ENCODE measurements around the gene ART1.

The ART1 gene

DNA sequence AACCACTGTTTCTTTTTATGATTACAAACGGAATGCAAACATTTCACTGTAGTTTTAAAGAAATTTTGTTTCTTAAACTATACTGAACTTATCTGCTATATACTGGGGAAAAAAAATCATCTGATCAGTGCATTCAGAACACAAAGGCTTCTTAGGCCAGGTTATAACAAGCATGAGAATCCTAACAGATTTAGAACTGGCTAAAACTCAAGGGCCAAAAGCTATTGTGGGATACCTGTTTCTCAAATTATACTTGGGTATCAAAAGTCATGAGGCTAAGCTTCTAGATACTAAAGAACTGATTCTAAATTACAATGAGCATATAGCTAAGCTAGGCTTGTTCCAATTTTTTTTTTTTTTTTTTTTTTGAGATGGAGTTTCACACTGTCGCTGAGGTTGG lies 56.0 kb downstream of the ART1 start:
- Histone ChIP-seq H3K79me2 (ENCODE audit: insufficient read depth, low read length) (no peaks in the 10 kb centered on the region), H3K4me2 (ENCODE audit: insufficient read depth, low read length) (no peak overlapping the region), H3K9ac (ENCODE audit: low read depth, low read length) (no peak overlapping the region), H3K27me3 (ENCODE audit: insufficient read depth, low read length, poor library complexity) (no peaks in the 10 kb centered on the region), H4K20me1 (ENCODE audit: insufficient read depth, low read length) (no peaks in the 10 kb centered on the region), H3K36me3 (ENCODE audit: insufficient read depth, low read length) (peaks cover 98% of the 10 kb centered on the region), H3K4me3 (ENCODE audit: low read depth in 1 of 2, low read length in 2 of 2) (no peak overlapping the region), H3K27ac (ENCODE audit: low read length) (no peak overlapping the region), H2AFZ (ENCODE audit: low read depth, low read length) (no peak overlapping the region), H3K4me1 (ENCODE audit: insufficient read depth, low read length) (no peaks in the 10 kb centered on the region), H3K9me3 (ENCODE audit: insufficient read depth, low read length, severe bottlenecking) (no peaks in the 10 kb centered on the region)
- DNase-seq (no peak), ATAC-seq (ENCODE audit: insufficient read depth, low read depth) (no peak)
- TF ChIP-seq, protein P1, sequence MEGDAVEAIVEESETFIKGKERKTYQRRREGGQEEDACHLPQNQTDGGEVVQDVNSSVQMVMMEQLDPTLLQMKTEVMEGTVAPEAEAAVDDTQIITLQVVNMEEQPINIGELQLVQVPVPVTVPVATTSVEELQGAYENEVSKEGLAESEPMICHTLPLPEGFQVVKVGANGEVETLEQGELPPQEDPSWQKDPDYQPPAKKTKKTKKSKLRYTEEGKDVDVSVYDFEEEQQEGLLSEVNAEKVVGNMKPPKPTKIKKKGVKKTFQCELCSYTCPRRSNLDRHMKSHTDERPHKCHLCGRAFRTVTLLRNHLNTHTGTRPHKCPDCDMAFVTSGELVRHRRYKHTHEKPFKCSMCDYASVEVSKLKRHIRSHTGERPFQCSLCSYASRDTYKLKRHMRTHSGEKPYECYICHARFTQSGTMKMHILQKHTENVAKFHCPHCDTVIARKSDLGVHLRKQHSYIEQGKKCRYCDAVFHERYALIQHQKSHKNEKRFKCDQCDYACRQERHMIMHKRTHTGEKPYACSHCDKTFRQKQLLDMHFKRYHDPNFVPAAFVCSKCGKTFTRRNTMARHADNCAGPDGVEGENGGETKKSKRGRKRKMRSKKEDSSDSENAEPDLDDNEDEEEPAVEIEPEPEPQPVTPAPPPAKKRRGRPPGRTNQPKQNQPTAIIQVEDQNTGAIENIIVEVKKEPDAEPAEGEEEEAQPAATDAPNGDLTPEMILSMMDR (IDR thresholded peaks at IDR 0.05; ENCODE audit: borderline replicate concordance, extremely low read depth, low read length, poor library complexity, severe bottlenecking), result no peak
- no peak for TF ChIP-seq EZH2 (IDR thresholded peaks at IDR 0.05; ENCODE audit: borderline replicate concordance, low read depth, low read length, severe bottlenecking)

DNA sequence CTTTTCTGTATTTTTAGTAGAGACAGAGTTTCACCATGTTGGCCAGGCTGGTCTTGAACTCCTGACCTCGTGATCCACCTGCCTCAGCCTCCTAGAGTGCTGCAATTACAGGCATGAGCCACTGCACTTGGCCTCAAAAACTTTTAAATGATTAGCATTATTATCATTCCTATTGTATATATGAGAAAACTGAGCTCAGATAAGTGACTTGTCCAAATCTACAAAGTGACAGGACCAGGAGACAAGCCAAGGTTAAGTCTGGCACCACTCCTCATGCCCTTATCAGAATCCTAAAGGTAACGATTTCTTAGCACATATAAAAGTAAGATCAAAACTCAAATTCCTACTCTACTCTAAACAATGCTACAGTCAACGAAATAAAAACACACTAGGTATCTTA lies 58.5 kb downstream of the ART1 start:
- H4K20me1 ChIP-seq (ENCODE audit: insufficient read depth, low read length), result no peaks in the 10 kb centered on the region
- DNase-seq (no peak), ATAC-seq (ENCODE audit: insufficient read depth, low read depth) (no peak)
- H3K4me3 ChIP-seq (ENCODE audit: low read depth in 1 of 2, low read length in 2 of 2), result no peak overlapping the region
- no peak overlapping the region for H3K27ac ChIP-seq (ENCODE audit: low read length)
- TF ChIP-seq, protein P1 (IDR thresholded peaks at IDR 0.05; ENCODE audit: borderline replicate concordance, extremely low read depth, low read length, poor library complexity, severe bottlenecking), result no peak
- H2AFZ ChIP-seq (ENCODE audit: low read depth, low read length), result no peak overlapping the region
- H3K36me3 ChIP-seq (ENCODE audit: insufficient read depth, low read length), result peaks cover 96% of the 10 kb centered on the region
- H3K9me3 ChIP-seq (ENCODE audit: insufficient read depth, low read length, severe bottlenecking), result no peaks in the 10 kb centered on the region
- H3K4me1 ChIP-seq (ENCODE audit: insufficient read depth, low read length), result no peaks in the 10 kb centered on the region
- no peak overlapping the region for H3K9ac ChIP-seq (ENCODE audit: low read depth, low read length)
- no peak overlapping the region for H3K4me2 ChIP-seq (ENCODE audit: insufficient read depth, low read length)
- H3K27me3 ChIP-seq (ENCODE audit: insufficient read depth, low read length, poor library complexity), result no peaks in the 10 kb centered on the region
- no peaks in the 10 kb centered on the region for H3K79me2 ChIP-seq (ENCODE audit: insufficient read depth, low read length)

- Histone ChIP-seq H3K9me3 (ENCODE audit: insufficient read depth, low read length, severe bottlenecking) (no peaks in the 10 kb centered on the region), H4K20me1 (ENCODE audit: insufficient read depth, low read length) (no peaks in the 10 kb centered on the region), H2AFZ (ENCODE audit: low read depth, low read length) (no peak overlapping the region), H3K27ac (ENCODE audit: low read length) (no peak overlapping the region), H3K4me2 (ENCODE audit: insufficient read depth, low read length) (no peak overlapping the region), H3K4me1 (ENCODE audit: insufficient read depth, low read length) (no peaks in the 10 kb centered on the region), H3K4me3 (ENCODE audit: low read depth in 1 of 2, low read length in 2 of 2) (no peak overlapping the region), H3K79me2 (ENCODE audit: insufficient read depth, low read length) (no peaks in the 10 kb centered on the region), H3K27me3 (ENCODE audit: insufficient read depth, low read length, poor library complexity) (no peaks in the 10 kb centered on the region), H3K9ac (ENCODE audit: low read depth, low read length) (no peak overlapping the region), H3K36me3 (ENCODE audit: insufficient read depth, low read length) (peaks cover 93% of the 10 kb centered on the region)
- no peak for ATAC-seq (ENCODE audit: insufficient read depth, low read depth)
- TF ChIP-seq EZH2 (IDR thresholded peaks at IDR 0.05; ENCODE audit: borderline replicate concordance, low read depth, low read length, severe bottlenecking), result no peak
- TF ChIP-seq, protein P1 (IDR thresholded peaks at IDR 0.05; ENCODE audit: borderline replicate concordance, extremely low read depth, low read length, poor library complexity, severe bottlenecking), result no peak
- no peak for DNase-seq
These were observed 62.2 kb downstream of the ART1 start for GRCh38 chr11:3707176-3707575.

- no peaks in the 10 kb centered on the region for H3K9me3 ChIP-seq (ENCODE audit: insufficient read depth, low read length, severe bottlenecking)
- H2AFZ ChIP-seq (ENCODE audit: low read depth, low read length), result no peak overlapping the region
- H3K27me3 ChIP-seq (ENCODE audit: insufficient read depth, low read length, poor library complexity), result no peaks in the 10 kb centered on the region
- DNase-seq (no peak), ATAC-seq (ENCODE audit: insufficient read depth, low read depth) (no peak)
- no peak overlapping the region for H3K9ac ChIP-seq (ENCODE audit: low read depth, low read length)
- H3K27ac ChIP-seq (ENCODE audit: low read length), result no peak overlapping the region
- H4K20me1 ChIP-seq (ENCODE audit: insufficient read depth, low read length), result no peaks in the 10 kb centered on the region
- TF ChIP-seq, protein P1 (IDR thresholded peaks at IDR 0.05; ENCODE audit: borderline replicate concordance, extremely low read depth, low read length, poor library complexity, severe bottlenecking), result no peak
- no peak for TF ChIP-seq EZH2 (IDR thresholded peaks at IDR 0.05; ENCODE audit: borderline replicate concordance, low read depth, low read length, severe bottlenecking)
- no peaks in the 10 kb centered on the region for H3K4me1 ChIP-seq (ENCODE audit: insufficient read depth, low read length)
- H3K4me2 ChIP-seq (ENCODE audit: insufficient read depth, low read length), result no peak overlapping the region
- H3K4me3 ChIP-seq (ENCODE audit: low read depth in 1 of 2, low read length in 2 of 2), result no peak overlapping the region
- H3K79me2 ChIP-seq (ENCODE audit: insufficient read depth, low read length), result no peaks in the 10 kb centered on the region
- peaks cover 93% of the 10 kb centered on the region for H3K36me3 ChIP-seq (ENCODE audit: insufficient read depth, low read length)
These were observed 65.0 kb downstream of the ART1 start for GRCh38 chr11:3709977-3710376.
